Stimulated activated naive CD4-positive, alpha-beta T cell (primary cell): ENCODE measurements around the gene ZSCAN16.

Experiments used
- DNase-seq, 6 experiments: peaks; one replicate each; lab custom pipeline; 2025; lab: John Stamatoyannopoulos, UW

ZSCAN16 gene

DNA sequence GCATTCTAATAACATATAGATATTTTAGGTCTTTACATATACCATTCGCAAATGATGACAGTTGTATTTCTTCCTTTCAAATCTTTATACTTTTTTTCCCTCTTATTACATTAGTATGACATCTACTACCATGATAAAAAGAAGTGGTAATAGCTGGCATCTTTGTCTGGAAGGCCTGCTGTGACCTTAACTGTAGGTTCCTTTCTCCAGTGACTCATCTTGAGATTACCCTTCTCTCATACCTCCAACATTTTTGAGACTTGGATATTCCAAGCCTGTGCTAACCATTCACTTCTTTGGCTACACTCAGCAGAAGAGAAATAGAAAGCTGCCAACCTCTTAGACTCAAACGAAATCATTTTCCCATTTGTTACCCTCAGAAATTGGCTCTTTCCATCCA lies 47.6 kb downstream of the ZSCAN16 start:
- DNase-seq: no peak

DNA sequence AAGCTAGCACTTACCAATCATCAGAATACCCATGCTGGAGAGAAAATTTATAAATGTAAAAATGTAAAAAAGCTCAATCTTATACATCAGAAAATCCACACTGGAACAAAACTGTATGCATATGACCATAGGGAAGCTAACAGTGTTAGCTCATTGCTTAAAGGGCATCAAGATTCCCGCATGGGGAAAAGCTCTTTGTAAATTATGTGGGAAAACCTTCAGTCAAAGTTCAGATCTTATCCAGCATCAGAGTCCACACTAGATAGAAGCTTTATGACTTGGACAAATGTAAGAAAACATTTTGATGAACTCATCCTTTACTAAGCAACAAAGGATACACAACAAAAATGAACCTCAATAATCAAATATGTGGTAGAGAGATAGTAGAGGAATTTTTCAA lies 52.0 kb downstream of the ZSCAN16 start:
- DNase-seq: no peak
